HEK293 (cell line): ENCODE results near the gene ARSB.

Experiments
- BCL11B ChIP-seq: fragments of 450-650 bp; formaldehyde crosslinking; IDR thresholded peaks from 2 replicates; pipeline ENCODE4 v1.5.1; 2016; ENCODE audit warnings: low read depth, missing biosample characterization, missing genetic modification characterization
- GLIS1 ChIP-seq: fragments of 450-650 bp; formaldehyde crosslinking; IDR thresholded peaks from 2 replicates; pipeline ENCODE4 v1.5.1; 2016; ENCODE audit warnings: missing biosample characterization, missing genetic modification characterization
- KLF1 ChIP-seq: fragments of 450-650 bp; formaldehyde crosslinking; IDR thresholded peaks from 2 replicates; pipeline ENCODE4 v1.5.1; 2016; ENCODE audit warnings: missing biosample characterization, missing genetic modification characterization
- KLF10 ChIP-seq: fragments of 450-650 bp; IDR thresholded peaks from 2 replicates; pipeline ENCODE4 v1.5.1; 2018; ENCODE audit warnings: missing biosample characterization, mild to moderate bottlenecking, missing genetic modification characterization
- KLF9 ChIP-seq: fragments of 450-650 bp; formaldehyde crosslinking; IDR thresholded peaks from 2 replicates; pipeline ENCODE4 v1.5.1; 2016; ENCODE audit warnings: missing biosample characterization, missing genetic modification characterization, low read depth
- PBX3 ChIP-seq: sonication (generic); formaldehyde crosslinking; IDR thresholded peaks from 2 replicates; pipeline ENCODE4 v1.8.1; 2022; ENCODE audit warnings: mild to moderate bottlenecking, moderate library complexity, missing genetic modification reagents
- PRDM4 ChIP-seq: fragments of 450-650 bp; formaldehyde crosslinking; IDR thresholded peaks from 2 replicates; pipeline ENCODE4 v1.5.1; 2017; ENCODE audit warnings: missing biosample characterization, missing genetic modification characterization
- ZBTB17 ChIP-seq: fragments of 450-650 bp; formaldehyde crosslinking; IDR thresholded peaks from 2 replicates; pipeline ENCODE4 v1.5.1; 2016; ENCODE audit warnings: missing biosample characterization, missing genetic modification characterization
- ZBTB20 ChIP-seq: fragments of 450-650 bp; formaldehyde crosslinking; IDR thresholded peaks from 2 replicates; pipeline ENCODE4 v1.5.1; 2016; ENCODE audit warnings: missing biosample characterization, missing genetic modification characterization
- ZNF138 ChIP-seq: fragments of 450-650 bp; formaldehyde crosslinking; IDR thresholded peaks from 2 replicates; pipeline ENCODE4 v1.5.1; 2016; ENCODE audit warnings: missing biosample characterization, missing genetic modification characterization, borderline replicate concordance
- ZNF155 ChIP-seq: fragments of 450-650 bp; formaldehyde crosslinking; IDR thresholded peaks from 2 replicates; pipeline ENCODE4 v1.5.1; 2016; ENCODE audit warnings: missing biosample characterization, missing genetic modification characterization
- ZNF174 ChIP-seq: fragments of 450-650 bp; formaldehyde crosslinking; IDR thresholded peaks from 2 replicates; pipeline ENCODE4 v1.5.0; 2017; ENCODE audit warnings: missing biosample characterization, mild to moderate bottlenecking, missing genetic modification characterization
- ZNF23 ChIP-seq: fragments of 450-650 bp; formaldehyde crosslinking; IDR thresholded peaks from 2 replicates; pipeline ENCODE4 v1.5.1; 2016; ENCODE audit warnings: missing biosample characterization, missing genetic modification characterization, borderline replicate concordance
- ZNF335 ChIP-seq: fragments of 450-650 bp; formaldehyde crosslinking; conservative IDR thresholded peaks from 2 replicates; pipeline ENCODE4 v1.5.1; 2016; ENCODE audit warnings: missing biosample characterization, missing genetic modification characterization
- ZNF362 ChIP-seq: fragments of 450-650 bp; formaldehyde crosslinking; IDR thresholded peaks from 2 replicates; pipeline ENCODE4 v1.5.1; 2016; ENCODE audit warnings: missing biosample characterization, missing genetic modification characterization
- ZNF423 ChIP-seq: fragments of 450-650 bp; formaldehyde crosslinking; IDR thresholded peaks from 2 replicates; pipeline ENCODE4 v1.5.1; 2016; ENCODE audit warnings: missing biosample characterization, missing genetic modification characterization
- ZNF433 ChIP-seq: fragments of 450-650 bp; formaldehyde crosslinking; IDR thresholded peaks from 2 replicates; pipeline ENCODE4 v1.5.1; 2016; ENCODE audit warnings: missing biosample characterization, missing genetic modification characterization, low read depth
- ZNF514 ChIP-seq: fragments of 450-650 bp; formaldehyde crosslinking; IDR thresholded peaks from 2 replicates; pipeline ENCODE4 v1.5.1; 2016; ENCODE audit warnings: missing biosample characterization, missing genetic modification characterization
- ZNF518A ChIP-seq: fragments of 450-650 bp; formaldehyde crosslinking; conservative IDR thresholded peaks from 2 replicates; pipeline ENCODE4 v1.5.1; 2016; ENCODE audit warnings: low read depth, missing biosample characterization, missing genetic modification characterization
- ZNF544 ChIP-seq: fragments of 450-650 bp; formaldehyde crosslinking; IDR thresholded peaks from 2 replicates; pipeline ENCODE4 v1.5.0; 2017; ENCODE audit warnings: missing biosample characterization, missing genetic modification characterization
- ZNF580 ChIP-seq: fragments of 450-650 bp; formaldehyde crosslinking; IDR thresholded peaks from 2 replicates; pipeline ENCODE4 v1.5.1; 2016; ENCODE audit warnings: missing biosample characterization, missing genetic modification characterization
- ZNF776 ChIP-seq: fragments of 450-650 bp; formaldehyde crosslinking; IDR thresholded peaks from 2 replicates; pipeline ENCODE4 v1.5.0; 2017; ENCODE audit warnings: missing biosample characterization, missing genetic modification characterization, borderline replicate concordance
- ZSCAN23 ChIP-seq: fragments of 450-650 bp; formaldehyde crosslinking; IDR thresholded peaks from 2 replicates; pipeline ENCODE4 v1.5.1; 2016; ENCODE audit warnings: missing biosample characterization, missing genetic modification characterization
- TF ChIP-seq, protein P1 (sequence below): fragments of 450-650 bp; formaldehyde crosslinking; IDR thresholded peaks from 2 replicates; pipeline ENCODE4 v1.5.1; 2016; ENCODE audit warnings: missing biosample characterization, missing genetic modification characterization
- TF ChIP-seq, protein P2 (sequence below): fragments of 450-650 bp; formaldehyde crosslinking; IDR thresholded peaks from 2 replicates; pipeline ENCODE4 v1.5.1; 2017; ENCODE audit warnings: missing biosample characterization, mild to moderate bottlenecking, missing genetic modification characterization, moderate library complexity

ARSB gene

DNA sequence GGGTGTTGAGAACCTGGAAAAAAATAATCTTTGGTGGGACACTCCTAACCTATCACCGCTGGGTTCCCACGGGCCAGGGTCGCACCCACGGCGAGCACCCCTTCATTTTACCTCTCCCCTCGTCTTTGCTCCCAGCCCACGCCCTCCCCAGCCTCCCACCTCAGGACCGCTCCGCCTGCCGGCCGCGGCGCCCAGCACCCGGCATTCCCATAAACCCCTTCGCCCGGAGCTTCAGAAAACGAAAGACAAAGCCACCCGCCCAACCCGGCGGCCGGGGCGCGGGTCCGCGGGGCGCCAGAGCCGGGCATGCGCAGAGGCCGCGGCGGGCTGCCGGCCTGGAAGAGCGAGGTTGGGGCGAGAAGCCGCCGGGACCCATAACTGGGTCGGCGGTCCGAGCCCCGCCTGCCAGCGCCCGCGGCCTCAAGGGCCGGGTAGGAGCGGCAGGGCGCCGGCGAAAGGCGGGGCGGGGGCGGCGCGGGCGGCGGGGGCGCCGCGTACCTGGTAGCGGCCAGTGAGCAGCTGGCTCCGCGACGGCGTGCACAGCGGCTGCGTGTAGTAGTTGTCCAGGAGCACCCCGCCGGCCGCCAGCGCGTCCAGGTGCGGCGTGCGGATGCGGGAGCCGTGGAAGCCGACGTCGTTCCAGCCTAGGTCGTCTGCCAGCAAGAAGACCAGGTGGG is 533 bp downstream of the ARSB start (continued):
- TF ChIP-seq, protein P1, sequence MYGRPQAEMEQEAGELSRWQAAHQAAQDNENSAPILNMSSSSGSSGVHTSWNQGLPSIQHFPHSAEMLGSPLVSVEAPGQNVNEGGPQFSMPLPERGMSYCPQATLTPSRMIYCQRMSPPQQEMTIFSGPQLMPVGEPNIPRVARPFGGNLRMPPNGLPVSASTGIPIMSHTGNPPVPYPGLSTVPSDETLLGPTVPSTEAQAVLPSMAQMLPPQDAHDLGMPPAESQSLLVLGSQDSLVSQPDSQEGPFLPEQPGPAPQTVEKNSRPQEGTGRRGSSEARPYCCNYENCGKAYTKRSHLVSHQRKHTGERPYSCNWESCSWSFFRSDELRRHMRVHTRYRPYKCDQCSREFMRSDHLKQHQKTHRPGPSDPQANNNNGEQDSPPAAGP = 0 out of 2 replicates have a peak, but pooled peaks have one; percentile 44
- peak; percentile 24; the same call in 1 of the 2 replicates for TF ChIP-seq KLF10 (tag by site-specific recombination)
- peak; percentile 10; the same call in 1 of the 2 replicates for TF ChIP-seq PRDM4 (tag by site-specific recombination)
- TF ChIP-seq PBX3 (CRISPR knock-in tag) = peak; percentile 27; the same call in 1 of the 2 replicates
- TF ChIP-seq ZNF23 (tag by site-specific recombination) = no peak
- 0 out of 2 replicates have a peak, but pooled peaks have one; percentile 13 for TF ChIP-seq ZNF518A (tag by site-specific recombination)
- TF ChIP-seq ZNF138 = no peak
- TF ChIP-seq ZBTB17 (tag by site-specific recombination) = 0 out of 2 replicates have a peak, but pooled peaks have one; percentile 50
- no peak for TF ChIP-seq ZNF155
- no peak for TF ChIP-seq ZNF776 (tag by site-specific recombination)
- TF ChIP-seq ZNF423 = no peak
- TF ChIP-seq ZNF433 (tag by site-specific recombination) = no peak
- TF ChIP-seq, protein P2, sequence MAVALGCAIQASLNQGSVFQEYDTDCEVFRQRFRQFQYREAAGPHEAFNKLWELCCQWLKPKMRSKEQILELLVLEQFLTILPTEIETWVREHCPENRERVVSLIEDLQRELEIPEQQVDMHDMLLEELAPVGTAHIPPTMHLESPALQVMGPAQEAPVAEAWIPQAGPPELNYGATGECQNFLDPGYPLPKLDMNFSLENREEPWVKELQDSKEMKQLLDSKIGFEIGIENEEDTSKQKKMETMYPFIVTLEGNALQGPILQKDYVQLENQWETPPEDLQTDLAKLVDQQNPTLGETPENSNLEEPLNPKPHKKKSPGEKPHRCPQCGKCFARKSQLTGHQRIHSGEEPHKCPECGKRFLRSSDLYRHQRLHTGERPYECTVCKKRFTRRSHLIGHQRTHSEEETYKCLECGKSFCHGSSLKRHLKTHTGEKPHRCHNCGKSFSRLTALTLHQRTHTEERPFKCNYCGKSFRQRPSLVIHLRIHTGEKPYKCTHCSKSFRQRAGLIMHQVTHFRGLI (tag by site-specific recombination) = peak; percentile 94
- TF ChIP-seq ZBTB20 = peak; percentile 61; the same call in 1 of the 2 replicates
- no peak for TF ChIP-seq ZNF362 (tag by site-specific recombination)
- no peak for TF ChIP-seq ZNF174 (tag by site-specific recombination)
- no peak for TF ChIP-seq ZNF544 (tag by site-specific recombination)
- peak; percentile 49; the same call in 1 of the 2 replicates for TF ChIP-seq KLF9 (tag by site-specific recombination)
- no peak for TF ChIP-seq ZNF514 (tag by site-specific recombination)
- TF ChIP-seq KLF1 (tag by site-specific recombination) = peak; percentile 36
- TF ChIP-seq BCL11B (tag by site-specific recombination) = peak; percentile 37; the same call in 1 of the 2 replicates
- TF ChIP-seq GLIS1 (tag by site-specific recombination) = no peak
- TF ChIP-seq ZNF335 (tag by site-specific recombination) = peak; percentile 79
- no peak for TF ChIP-seq ZNF580
- no peak for TF ChIP-seq ZSCAN23 (tag by site-specific recombination)
